Retinal pigment epithelial cell (primary cell): ENCODE results near the gene HOXD3.

Source experiments
- DNase-seq: peaks from one replicate; pipeline ENCODE4 v3.0.0-alpha.2; 2010; ENCODE audit warnings: low read depth
- H3K4me3 ChIP-seq: 2 replicates; pipeline ENCODE4 v1.5.1; 2011; ENCODE audit warnings: mild to moderate bottlenecking, low read length, control low read depth, moderate library complexity
- TF ChIP-seq, protein P1 (sequence below): conservative IDR thresholded peaks from 2 replicates; pipeline ENCODE4 v1.5.1; 2011; ENCODE audit warnings: low read depth, low read length, control low read depth, inconsistent platforms

HOXD3 gene

DNA sequence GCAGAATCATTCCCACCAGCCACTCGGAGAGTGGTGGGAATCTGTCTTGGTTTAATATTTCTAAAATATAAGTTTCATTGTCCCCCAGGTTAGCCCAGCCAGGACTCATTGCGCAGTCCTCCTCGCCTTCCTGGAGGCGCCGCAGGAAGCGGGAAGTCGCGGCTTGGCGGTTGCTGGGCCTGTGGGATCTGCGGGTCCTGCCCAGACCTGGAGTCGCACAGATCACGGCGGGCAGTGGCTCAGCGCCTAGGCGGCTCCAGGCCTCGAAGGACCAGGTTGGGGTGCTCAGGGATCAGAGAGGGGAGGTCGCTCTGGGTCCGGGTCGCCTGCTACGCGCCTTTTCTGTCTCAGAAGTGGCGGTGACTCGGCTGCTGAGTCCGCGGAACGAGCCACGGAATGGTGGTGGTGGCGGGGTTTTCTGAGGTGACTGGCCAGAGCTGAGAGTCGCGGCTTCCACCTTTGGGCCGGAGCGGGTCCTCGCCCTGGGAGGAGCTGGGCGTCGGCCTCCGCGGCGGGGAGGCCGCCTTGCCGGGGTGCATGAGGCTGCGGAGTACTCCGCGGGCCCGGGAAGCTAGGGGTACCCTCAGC, 2.6 kb downstream of the HOXD3 start:
- no peak for DNase-seq
- H3K4me3 ChIP-seq = no peak overlapping the region
- TF ChIP-seq, protein P1, sequence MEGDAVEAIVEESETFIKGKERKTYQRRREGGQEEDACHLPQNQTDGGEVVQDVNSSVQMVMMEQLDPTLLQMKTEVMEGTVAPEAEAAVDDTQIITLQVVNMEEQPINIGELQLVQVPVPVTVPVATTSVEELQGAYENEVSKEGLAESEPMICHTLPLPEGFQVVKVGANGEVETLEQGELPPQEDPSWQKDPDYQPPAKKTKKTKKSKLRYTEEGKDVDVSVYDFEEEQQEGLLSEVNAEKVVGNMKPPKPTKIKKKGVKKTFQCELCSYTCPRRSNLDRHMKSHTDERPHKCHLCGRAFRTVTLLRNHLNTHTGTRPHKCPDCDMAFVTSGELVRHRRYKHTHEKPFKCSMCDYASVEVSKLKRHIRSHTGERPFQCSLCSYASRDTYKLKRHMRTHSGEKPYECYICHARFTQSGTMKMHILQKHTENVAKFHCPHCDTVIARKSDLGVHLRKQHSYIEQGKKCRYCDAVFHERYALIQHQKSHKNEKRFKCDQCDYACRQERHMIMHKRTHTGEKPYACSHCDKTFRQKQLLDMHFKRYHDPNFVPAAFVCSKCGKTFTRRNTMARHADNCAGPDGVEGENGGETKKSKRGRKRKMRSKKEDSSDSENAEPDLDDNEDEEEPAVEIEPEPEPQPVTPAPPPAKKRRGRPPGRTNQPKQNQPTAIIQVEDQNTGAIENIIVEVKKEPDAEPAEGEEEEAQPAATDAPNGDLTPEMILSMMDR = no peak

DNA sequence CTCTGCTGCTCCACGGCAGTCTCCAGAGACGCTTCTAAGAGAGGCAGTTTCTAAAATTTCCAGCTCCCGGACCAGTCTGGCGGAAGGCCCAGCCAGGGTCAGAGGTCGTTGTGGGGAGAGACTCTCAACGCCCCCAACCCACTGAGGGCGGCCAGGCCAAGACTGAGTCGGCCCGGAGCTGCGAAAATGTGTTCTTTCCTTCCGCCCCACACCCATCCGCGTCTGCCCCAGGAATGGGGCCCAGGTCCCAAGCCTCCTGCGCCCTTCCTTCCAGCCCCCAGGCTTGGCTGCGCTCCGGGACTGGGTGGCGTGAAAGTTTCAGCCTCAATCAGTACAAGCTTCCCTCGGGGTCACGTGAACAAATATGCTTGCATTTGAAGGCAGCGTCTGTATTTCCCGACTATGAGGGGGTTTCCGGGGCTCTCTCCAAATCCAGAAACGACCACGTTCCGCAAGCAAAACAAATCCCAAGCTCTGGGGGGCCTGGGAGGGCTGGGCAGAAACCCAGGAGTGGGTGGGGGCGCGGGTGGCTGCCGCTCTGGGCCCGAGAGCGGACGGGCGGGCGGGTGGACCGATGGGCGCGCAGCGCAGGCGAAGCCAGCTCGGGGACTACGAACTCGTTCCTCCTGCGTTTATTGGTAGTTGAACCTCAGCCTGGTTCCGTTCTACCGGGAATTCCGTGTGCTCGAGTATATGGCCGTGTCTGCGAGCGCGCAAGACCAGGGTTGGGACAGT, 3.3 kb downstream of the HOXD3 start:
- TF ChIP-seq, protein P1 = no peak
- no peak for DNase-seq
- H3K4me3 ChIP-seq = no peak overlapping the region

DNA sequence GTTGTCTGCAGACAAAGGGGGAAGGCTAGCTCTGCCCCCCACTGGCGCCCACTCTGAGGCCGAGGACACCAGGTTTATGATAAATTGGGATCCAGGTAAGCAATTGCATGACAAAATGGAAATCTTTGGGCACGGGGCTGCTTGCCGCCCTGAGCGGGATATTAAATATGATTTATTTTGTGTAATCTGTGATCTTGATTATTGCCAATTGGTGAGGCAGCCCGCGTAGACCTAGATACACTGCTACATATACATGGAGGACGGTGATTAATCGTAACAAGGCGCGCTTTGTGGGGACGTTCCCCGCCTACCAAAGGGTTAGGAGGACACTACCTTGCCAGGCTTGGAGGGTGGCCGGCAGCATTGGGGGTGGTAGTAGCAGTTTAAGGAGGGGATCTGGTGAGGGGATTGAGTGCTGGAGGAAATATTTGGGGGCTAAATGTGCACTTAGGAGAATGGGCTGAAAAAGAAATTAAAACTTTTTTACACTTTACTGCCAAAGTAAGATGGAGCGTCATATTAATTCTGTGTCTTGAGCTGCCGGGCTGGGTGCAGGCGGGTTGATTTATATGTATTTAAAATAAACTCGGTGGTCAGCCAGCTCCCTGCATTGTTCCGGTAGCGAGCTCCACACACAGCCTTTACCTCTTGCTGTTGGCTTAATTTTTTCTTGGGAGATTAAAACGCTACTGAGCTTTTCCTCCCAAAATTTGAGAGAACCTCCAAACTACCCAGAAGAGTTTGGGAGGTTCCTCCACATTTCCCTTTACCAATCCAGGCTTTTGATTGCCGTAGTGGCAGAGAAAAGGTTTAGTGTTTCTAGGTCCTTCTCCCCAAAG, 4.1 kb downstream of the HOXD3 start:
- TF ChIP-seq, protein P1 = no peak
- no peak for DNase-seq
- no peak overlapping the region for H3K4me3 ChIP-seq

DNA sequence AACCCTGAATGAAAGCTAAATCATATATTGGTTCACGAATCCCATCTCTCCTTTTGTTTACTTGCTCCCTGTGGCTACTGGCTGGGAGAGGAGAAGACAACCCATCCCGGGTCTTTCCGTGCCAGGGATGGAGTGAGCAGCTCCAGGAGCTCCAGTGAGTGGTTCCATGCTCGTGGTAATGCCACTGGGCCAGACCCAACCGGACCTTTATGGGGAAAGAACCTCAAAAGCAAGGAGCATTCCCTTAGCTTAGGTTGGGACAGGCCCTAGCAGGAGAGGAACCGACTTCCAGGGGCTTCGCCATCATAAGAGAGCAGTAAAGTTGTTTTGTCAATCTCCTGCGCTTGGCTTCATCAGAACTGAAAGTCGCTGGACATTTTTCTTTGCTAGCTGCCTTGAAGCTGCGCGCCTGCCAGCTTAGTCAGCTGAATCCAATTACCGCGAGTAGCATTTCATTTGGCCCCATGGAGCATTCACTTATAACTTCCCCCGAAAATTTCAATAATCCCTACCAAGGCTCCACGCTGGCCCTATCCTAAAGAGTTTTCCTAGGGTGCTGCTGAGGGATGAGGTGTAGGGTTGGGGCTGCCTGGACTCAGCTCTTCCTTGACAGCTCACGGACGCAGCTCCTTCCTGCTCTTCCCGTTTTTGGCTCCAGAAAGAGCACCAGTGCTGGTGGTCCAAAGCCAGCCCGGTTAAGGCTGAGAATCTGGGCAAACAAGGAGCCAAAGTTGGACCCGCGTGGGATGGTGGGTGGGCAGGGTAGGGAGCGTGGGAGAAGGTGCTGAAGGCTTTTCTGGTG, 4.9 kb downstream of the HOXD3 start:
- no peak overlapping the region for H3K4me3 ChIP-seq
- DNase-seq = no peak
- TF ChIP-seq, protein P1 = no peak

GRCh38 chr2:176162911-176163671, 6.0 kb downstream of the HOXD3 start:
- TF ChIP-seq, protein P1 = no peak
- no peak overlapping the region for H3K4me3 ChIP-seq
- DNase-seq = no peak

DNA sequence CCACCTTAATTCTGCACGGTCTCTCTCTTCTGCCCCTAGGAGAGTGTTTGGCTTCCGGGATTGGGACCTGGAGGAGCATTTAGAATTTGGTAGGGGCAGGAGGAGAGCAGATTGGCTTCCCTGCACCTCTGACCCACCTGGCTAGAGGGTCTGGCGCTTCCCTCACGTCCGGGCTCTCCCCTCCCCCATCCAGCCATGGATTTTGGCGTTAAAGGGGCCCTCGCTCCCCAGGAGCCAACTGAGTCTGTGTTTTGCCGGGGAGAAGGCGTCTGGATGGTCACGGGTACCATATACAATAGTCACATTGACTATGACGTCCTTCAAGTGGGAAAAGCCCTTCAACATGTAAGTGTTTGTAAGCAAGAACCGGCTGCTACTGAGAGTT, 6.6 kb downstream of the HOXD3 start:
- DNase-seq = no peak

More for the DNA sequence above, 6.6 kb downstream of the HOXD3 start:
- H3K4me3 ChIP-seq = no peak overlapping the region
- TF ChIP-seq, protein P1 = no peak
